GM21528 (cell line): Measurements from ENCODE around the gene FOCAD.
"Not testable (repeated sequence)": the region's sequence is repeated elsewhere in the genome, so short reads cannot be mapped to it uniquely, and the experiment has no call there.

Source experiments
- ATAC-seq: cut with Tn5 transposase; IDR thresholded peaks from one replicate; pipeline ENCODE4 v1.9.1; 2021; ENCODE audit warnings: mild to moderate bottlenecking, moderate library complexity; ENCODE audit not compliant: unreplicated experiment, low FRiP score

Gene FOCAD

GRCh38 chr9:20684035-20684874 is at the start of gene FOCAD:
FOCAD (plus strand) TSS chr9:20684259; CDS start chr9:20715354, 31,095 bp downstream.
- peak; percentile 99 for ATAC-seq

- no peak for ATAC-seq
Observed at GRCh38 chr9:20634895-20635294, 49.2 kb upstream of the FOCAD start.

GRCh38 chr9:20636888-20637440 is 47.1 kb upstream of the FOCAD start:
- no peak for ATAC-seq

- peak; percentile 80 for ATAC-seq
Observed at GRCh38 chr9:20640331-20641187, 43.5 kb upstream of the FOCAD start.

- no peak for ATAC-seq
Observed at GRCh38 chr9:20642045-20642444, 42.0 kb upstream of the FOCAD start.

GRCh38 chr9:20643660-20644059 is 40.4 kb upstream of the FOCAD start:
- ATAC-seq: no peak

GRCh38 chr9:20646656-20647055 is 37.4 kb upstream of the FOCAD start:
- ATAC-seq: no peak

- ATAC-seq: no peak
Observed at GRCh38 chr9:20649381-20649780, 34.7 kb upstream of the FOCAD start.

- no peak for ATAC-seq
Observed at GRCh38 chr9:20650313-20650712, 33.7 kb upstream of the FOCAD start.

GRCh38 chr9:20650750-20651299 is 33.2 kb upstream of the FOCAD start:
- no peak for ATAC-seq

- ATAC-seq: no peak
Observed at GRCh38 chr9:20651939-20652338, 32.1 kb upstream of the FOCAD start.

- ATAC-seq: not testable (repeated sequence)
Observed at GRCh38 chr9:20658246-20658667, 25.8 kb upstream of the FOCAD start.

GRCh38 chr9:20658677-20659473 is 25.2 kb upstream of the FOCAD start:
- ATAC-seq: no peak

GRCh38 chr9:20659474-20659967 is 24.5 kb upstream of the FOCAD start:
- ATAC-seq: no peak

- no peak for ATAC-seq
Observed at GRCh38 chr9:20662156-20662555, 21.9 kb upstream of the FOCAD start.

GRCh38 chr9:20663133-20663532 is 20.9 kb upstream of the FOCAD start:
- ATAC-seq: no peak

- ATAC-seq: no peak
Observed at GRCh38 chr9:20664501-20664900, 19.6 kb upstream of the FOCAD start.

- ATAC-seq: no peak
Observed at GRCh38 chr9:20670395-20670794, 13.7 kb upstream of the FOCAD start.

GRCh38 chr9:20671635-20672034 is 12.4 kb upstream of the FOCAD start:
- no peak for ATAC-seq

- ATAC-seq: not testable (repeated sequence)
Observed at GRCh38 chr9:20673537-20673936, 10.5 kb upstream of the FOCAD start.
